ENCODE measurements around the gene TMEM214.

DNA sequence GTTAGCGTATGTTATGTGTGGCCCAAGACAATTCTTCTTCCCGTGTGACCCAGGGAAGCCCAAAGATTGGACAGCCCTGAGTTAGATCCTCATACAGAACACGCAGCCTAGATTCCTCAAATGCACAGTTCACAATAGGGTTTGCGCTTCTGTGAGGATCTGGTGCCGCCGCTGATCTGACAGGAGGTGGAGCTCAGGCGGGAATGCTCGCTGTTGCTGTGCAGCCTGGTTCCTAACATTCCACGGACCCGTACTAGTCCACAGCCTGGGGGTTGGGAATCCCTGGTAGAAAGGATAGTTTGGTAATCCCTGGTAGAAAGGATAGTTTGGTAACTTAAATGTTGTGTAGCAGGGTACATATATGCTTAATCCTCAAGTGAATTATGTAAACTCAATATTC, 35.4 kb upstream of the TMEM214 start:
- TF ChIP-seq, protein P1, sequence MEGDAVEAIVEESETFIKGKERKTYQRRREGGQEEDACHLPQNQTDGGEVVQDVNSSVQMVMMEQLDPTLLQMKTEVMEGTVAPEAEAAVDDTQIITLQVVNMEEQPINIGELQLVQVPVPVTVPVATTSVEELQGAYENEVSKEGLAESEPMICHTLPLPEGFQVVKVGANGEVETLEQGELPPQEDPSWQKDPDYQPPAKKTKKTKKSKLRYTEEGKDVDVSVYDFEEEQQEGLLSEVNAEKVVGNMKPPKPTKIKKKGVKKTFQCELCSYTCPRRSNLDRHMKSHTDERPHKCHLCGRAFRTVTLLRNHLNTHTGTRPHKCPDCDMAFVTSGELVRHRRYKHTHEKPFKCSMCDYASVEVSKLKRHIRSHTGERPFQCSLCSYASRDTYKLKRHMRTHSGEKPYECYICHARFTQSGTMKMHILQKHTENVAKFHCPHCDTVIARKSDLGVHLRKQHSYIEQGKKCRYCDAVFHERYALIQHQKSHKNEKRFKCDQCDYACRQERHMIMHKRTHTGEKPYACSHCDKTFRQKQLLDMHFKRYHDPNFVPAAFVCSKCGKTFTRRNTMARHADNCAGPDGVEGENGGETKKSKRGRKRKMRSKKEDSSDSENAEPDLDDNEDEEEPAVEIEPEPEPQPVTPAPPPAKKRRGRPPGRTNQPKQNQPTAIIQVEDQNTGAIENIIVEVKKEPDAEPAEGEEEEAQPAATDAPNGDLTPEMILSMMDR (IDR thresholded peaks at IDR 0.05) = no peak
- TF ChIP-seq POLR2A (IDR thresholded peaks at IDR 0.05) = no peak
